Esophagus mucosa (tissue), 1 donor: ENCODE data around the gene RGS17. TPM values are rescaled to one million over a fixed set of nuclear protein-coding genes. Genes with fewer than 3 reads are reported as not detected.

Experiments
- ATAC-seq: fragments of 200-7000 bp; cut with Tn5 transposase; one replicate; pipeline ENCODE4 v1.9.1; 2020
- total RNA-seq: library from RNA; stranded (reverse); gene quantifications from one replicate; pipeline ENCODE4 v1.2.4, GENCODE V29; 2023
- donor health status: DM: yes; HTN: yes; CAD: no.

RGS17 gene
- total RNA-seq, 1 donor from 2014 or later, result 1.6 TPM

DNA sequence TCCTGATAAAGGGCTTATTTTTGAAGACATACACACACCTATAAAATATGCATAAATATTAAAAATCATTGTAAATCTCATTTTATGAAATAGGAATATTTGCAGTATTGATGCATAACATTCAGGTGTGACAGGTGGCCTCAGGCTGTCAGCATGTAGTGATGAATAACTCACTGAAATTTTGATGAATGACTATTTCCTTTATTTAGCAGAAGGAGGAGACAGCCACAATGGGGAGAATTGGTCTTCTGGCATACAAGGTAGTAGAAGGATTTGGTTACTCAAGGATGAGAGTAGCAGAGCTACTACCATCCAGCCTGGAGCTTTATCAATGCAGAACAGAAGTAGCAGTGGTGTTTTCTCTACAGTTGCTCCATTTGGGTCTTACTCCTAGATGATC lies 47.2 kb downstream of the RGS17 start:
- ATAC-seq, result no peak

DNA sequence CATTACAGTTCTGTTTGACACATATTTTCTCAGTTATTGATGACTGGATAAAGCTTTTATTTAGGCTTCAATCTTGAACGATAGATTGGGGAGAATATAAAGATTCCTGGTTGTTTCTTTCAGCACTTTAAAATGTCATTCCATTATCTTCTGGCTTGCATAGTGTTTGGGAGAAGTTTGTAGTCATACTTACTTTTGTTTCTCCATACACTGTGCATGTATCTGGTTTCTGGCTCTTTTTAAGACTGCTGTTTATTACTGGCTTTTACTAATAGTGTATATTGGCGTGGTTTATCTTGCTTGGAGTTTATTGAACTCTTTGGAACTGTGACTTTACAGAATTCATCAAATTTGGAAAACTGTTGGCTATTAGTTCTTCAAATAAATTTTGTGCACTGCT lies 49.2 kb downstream of the RGS17 start:
- no peak for ATAC-seq

DNA sequence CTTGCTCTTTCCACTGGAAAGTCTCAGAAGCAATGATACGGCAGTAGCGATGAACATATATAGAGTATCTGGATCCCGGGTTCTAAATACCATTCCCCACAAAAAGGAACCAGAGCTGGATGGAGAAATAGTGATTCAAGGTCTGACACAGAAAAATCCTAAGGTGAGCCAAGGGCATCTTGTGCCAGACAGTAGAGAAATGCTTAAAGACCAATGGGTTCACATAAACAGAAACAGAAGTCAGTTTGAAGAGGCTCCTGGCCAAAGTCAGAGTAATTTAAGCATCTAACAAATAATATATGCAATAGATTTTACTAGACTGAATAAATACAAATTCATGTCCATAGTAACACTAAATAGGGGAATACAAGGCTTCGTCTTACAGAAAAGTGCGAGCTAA lies 54.7 kb downstream of the RGS17 start:
- no peak for ATAC-seq

DNA sequence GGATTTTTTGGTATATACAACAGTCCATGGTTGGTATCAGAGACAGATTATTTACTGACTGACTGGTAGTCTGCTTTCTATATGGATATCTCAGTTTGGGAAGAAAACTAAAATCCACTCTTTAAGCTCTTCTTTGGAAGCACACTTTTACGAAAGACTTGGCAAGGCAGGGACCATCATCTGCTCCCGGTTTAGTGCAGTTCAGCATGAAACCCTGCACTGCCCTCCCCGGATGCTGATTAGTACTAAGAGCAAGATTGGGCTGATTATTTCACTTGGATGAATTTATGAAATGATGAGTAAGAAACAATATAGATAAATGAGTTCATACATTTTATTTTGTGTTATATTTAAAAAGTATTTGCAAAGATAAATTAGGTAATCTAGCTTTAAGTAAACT lies 56.3 kb downstream of the RGS17 start:
- no peak for ATAC-seq

DNA sequence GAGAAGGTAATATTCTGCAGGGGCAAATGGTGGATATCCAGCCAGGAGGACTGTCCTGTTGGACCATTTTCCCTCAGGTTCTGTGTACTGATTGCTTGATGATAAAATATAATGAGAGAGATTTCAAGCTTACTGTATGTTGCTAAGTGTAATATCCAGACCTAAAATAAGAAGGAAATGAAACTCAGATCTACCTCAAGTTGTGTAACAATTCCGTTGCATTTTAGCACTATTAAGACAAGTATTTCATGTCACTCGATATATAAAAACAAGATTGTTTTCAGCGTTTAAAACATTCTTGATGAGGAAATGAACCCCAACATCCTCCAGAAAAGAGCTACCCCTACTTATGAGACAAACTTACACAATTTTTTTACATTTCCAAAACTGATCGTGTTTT lies 57.2 kb downstream of the RGS17 start:
- ATAC-seq, result no peak

DNA sequence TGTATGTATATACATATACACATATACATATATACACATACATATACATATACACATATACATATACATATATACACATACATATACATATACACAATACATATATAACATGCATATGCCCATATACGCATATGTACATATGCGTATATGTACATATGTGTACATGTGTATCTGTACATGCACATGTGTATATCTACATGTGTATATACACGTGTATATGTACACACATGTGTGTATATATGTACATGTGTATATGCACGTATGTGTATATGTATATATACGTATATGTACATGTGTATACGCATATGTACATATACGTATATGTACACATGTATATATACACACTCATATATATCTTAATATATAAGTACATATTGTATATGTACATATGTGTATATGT lies 60.3 kb downstream of the RGS17 start:
- ATAC-seq, result no peak

DNA sequence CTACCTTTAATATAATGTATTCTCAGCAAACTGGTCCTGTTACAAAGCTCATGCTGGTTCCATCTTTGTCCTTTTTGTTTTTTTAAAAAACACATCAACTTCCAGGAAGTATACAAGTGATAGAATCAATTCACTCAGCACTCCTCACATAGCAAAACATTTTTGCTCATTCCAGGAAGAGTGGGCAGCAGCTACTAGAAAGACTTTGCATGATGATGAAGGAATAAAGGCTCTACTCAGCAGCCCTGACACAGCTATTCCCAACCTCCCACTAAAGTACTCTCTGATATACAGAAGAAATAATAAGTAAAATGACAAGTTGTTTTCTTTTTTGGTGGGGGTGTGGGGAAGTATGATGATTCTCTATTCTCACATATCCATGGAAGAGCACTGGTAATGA lies 61.2 kb downstream of the RGS17 start:
- no peak for ATAC-seq

DNA sequence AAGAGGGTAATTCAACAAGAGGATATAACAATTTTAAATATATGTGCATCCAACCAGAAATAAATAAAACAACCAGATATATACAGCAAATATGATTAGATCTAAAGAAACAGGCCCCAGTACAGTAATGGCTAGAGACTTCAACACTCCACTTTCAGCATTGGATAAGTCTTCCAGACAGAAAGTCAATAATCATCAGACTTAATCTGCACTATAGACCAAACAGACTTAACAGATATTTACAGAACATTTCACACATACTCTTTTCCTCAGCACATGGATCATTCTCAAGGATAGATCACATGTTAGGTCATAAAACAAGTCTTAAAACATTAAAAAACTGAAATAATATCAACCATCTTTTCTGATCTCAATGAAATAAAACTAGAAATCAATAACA lies 65.9 kb downstream of the RGS17 start:
- no peak for ATAC-seq

DNA sequence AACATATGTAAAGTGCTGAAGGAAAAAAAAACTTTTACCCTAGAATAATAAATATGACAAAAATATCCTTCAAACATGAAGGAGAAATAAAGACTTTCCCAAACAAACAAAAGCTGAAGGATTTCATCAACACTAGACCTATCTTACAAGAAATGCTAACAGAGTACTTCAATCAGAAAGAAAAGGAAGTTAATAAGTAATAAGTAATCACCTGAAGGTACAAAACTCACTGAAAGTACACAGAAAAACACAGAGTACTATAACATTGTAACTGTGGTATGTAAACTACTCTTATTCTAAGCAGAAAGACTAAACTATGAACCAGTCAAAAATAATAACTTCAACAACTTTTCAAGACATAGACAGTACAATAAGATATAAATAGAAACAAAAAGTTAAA lies 67.1 kb downstream of the RGS17 start:
- no peak for ATAC-seq

DNA sequence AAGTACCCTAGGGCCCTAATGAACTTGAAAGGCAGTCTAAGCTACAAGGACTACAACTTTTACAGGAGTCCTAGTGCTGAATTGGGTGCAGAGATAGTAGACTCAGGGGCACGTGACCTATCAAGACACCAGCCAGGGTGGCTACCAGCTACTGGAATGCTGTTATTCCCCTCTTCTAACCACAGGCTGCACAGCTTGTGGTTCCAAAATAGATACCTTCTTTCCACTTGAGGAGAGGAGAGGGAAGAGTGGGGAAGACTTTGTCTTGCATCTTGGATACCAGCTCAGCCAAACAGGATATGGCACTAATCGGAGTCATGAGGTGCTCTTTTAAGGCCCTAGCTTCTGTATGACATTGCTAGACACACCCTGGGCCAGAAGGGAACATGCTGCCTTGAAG lies 68.6 kb downstream of the RGS17 start:
- ATAC-seq, result no peak

DNA sequence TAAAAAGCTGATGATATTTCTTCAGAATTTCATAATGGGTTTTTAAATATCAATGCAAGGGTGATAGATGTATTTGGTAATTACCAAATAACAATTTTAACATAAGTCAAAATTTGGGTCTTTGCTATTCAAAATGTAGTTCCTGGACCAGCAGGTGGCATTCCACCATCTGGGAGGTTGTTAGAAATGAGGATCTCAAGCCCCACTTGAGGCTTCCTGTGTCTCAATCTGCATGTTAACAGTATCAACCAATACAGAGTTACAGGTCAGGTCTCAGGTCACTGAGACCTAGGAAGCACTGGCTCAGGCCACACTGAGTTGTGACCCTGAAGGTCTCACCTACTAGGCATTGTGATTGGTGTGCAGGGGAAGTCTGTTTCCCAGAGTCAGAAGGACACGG lies 71.3 kb downstream of the RGS17 start:
- ATAC-seq, result no peak

DNA sequence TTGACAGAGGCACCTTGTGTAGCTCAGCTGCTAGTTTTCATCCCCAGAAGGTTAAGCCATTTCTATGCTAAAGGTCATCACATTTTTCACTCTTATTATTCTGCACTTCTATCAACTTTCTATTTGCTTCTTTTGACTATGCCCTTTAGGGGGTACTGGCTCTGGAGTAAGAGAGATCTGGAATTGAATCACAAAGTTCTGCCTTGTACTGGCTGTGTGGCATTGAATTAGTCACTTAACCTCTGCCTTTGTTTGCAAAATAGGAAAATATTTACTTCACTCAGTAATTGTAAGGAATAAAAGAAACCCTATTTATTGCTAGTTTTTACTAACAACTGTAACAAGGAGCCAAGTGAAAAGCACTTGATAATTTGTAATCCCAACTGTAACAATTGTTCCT lies 71.8 kb downstream of the RGS17 start:
- no peak for ATAC-seq

DNA sequence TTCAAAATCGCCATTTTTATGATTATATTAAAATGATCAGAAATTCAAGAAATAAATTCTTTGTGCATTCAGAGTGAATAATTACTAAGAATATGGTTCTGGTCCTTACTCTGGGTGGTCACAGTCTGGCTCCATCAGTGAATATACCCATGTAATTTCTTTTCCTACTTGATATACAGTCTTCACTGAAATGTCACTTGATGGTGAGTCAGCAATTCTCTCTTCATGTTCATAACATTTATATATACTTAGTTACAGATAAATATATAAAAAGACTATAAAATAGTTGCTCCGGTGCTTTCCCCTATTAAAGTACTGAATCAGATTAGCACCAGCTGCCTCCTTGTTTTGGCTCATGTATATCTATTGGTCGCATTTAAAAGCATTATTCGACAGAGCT lies 72.2 kb downstream of the RGS17 start:
- ATAC-seq, result no peak

DNA sequence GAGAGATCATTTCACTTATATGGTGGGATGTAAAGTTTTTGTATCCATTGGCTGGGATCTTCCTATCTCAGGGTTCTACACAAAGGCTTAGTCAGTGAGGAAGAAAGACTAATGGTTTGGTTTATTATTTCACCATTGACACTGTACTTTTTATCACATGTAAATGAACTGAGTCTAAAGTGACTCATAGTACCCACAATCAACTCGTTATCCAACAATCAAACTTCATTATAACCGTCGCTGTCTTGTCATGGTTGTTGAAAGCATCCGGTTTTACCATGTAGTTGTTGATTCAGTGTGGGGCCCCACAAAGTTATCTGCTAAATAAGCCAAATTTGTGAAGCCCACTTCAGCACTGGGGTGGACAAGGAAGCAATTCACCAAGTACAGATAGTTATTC lies 72.8 kb downstream of the RGS17 start:
- no peak for ATAC-seq

DNA sequence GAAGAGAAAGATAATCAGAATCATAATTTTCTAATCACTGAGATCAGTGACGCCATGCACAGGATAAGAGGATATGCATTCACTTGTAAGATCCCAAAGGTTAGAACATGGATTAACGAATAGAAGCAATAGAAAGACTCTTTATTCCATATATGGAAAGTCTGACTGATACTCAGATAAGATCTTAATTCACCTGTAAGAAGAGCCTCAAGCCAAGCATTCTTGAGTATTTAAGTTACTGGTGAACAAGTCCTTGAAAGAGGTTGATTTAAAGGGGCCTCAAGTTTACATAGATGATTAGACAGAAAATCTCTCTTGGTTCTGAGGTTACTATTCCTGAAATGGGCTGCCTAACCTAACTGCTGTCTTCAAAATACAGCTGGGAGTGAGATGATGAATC lies 74.8 kb downstream of the RGS17 start:
- ATAC-seq, result no peak

DNA sequence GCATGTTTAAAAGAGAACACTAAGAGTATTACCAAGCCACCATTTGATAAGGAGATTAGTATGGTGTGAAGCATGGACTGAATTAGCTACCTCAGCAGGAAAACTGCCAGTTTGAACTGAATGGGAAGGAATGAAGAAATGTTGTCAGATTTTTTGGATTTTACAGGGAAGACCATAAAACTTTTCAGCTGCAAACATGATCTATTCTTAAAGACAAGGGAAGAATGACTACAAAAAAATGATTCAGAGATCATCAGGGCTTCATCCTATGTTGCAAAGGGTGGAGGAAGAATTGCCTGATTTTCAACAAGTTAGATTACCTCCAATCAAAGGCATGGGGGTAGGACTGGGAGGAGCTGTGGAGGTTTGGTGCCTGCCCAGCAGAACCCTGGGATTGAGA lies 79.3 kb downstream of the RGS17 start:
- ATAC-seq, result no peak

DNA sequence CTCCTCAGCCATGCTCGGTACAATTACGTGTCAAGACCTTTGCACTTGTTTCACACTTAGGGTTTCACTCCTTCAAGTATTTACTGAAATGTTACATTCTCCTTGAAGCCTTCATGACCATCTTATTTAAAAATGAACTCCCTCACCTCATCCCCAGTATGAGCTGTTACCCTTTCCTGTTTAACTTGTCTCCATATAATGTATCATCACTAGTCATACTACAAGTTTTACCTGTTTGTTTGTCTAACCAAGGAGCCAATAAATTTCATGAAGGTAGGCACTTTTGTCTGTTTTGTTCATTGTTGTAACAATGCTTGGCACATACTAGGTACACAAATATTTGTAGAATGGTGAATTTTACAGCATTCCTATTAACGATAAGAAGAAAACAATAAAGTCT lies 82.5 kb downstream of the RGS17 start:
- ATAC-seq, result peak; percentile 89

DNA sequence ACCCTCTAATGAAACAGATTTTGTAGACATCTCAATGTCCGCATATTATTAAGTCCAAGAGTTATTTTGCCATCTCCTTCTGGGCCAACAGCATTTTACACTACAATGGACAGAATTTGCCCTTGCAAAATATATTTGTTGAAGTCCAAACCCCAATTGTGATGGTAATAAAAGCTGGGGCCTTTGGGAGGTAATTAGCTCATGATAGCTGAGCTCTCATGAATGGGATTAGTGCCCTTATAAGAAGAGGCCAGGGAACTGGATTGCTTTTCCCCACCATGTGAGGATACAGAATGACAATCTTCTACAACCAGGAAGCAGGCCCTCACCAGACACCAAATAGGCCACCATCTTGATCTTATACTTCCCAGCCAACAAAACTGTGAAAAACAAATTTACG lies 83.7 kb downstream of the RGS17 start:
- no peak for ATAC-seq

DNA sequence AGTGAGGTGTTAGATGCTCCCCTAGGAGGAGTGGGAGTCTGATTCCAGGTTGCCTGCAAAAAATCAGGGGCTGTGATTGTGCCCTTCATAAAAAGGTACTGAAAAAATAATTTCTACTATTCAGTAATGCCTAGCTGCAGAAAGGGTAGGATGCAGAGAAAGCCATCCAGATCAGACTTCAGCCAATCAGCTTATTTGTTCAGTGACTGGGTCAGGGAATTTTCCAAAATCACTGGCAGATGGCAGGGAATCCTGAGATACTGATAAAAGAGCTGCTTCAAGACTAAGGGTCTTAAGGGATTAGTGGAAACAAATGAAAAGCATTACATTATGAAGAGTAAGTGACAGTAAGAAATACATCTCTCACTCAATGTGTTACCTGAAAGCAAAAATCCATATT lies 85.8 kb downstream of the RGS17 start:
- no peak for ATAC-seq

DNA sequence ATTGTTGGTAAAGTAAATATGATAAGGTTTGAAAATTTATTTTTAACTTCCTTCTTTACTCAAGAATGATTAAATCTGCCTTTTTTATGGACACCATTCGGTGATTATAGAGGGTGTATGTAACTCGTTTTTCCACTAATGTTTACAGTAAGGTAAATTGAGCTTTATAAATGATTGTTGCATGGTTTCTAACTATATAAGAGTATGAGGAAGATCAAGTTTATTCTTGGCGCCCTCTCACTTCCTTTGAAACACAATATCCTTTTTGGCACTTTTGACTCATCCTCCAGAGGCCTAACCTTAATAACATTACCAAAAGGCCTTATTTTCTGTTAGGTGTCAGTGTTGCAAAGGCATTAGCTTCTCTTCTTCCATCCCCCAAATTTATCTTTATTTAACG lies 86.8 kb downstream of the RGS17 start:
- peak; percentile 52 for ATAC-seq

DNA sequence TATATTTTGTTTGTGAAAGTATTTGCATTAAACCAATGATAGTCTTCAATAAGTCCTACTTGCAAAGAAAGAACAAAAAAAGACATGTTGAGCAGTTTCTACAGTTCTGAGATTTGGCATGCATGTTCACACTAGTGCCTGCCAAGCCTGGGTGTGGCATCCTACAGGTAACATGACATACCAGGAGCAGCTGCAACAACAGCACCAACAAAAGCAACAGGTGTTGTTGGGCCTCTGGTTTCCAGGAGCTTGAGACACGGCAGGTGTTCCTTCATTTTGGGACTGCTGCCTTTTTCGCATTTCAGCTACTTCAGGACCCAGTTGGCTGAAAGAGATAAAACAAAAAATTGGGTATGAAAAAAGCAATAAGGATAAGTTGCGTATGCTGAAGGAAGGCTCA lies 87.4 kb downstream of the RGS17 start:
- peak; percentile 81 for ATAC-seq

DNA sequence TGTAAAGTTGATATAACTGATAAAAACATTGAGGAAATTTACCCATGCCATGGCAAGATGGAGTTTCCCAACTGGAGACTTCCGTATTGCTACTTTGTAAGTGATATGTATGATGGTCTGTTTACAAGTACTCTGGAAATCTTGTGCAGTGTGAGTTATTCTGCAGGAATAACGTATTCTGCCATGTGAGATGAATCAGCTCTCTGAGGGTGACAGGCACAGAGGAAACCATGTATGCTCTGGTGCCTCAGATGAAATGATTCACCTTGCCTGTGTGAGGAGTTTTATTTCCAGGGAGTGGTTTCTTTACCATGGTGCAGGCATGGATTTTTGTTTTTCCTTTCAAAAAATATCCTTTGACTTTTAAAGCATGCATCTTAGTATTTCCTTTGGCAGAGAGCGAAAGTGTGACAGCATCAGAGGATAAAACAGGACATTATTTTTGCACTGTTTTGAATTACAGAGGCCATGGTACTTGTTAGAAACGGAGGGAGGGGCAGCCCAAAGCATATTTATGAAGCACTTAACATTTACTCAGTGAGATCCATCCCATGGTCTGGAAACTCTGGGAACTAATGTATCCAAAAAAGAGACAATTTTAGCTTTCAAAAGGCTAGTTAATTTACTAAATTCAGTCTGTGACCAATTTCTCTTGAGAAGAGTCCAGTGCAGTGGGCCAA lies 92.6 kb downstream of the RGS17 start:
- ATAC-seq, result peak; percentile 64

DNA sequence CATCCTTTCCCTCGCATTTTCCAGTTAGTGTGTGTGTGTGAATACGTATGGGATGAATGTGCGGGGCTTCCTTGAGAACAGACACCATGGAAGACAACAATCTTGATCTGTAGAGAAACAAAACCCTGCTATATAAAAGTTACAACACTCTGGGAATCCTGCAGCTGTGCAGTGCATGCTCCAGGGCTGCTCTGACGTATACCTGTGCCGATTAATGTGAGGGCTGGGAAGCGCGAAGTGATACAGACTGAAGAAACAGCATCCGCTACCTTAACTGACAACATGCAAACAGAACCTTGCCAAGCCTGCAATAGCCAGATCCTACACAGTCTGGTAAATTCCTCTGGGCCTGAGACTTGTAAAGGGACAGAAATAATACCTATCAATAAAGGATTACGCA lies 96.9 kb downstream of the RGS17 start:
- ATAC-seq, result no peak

DNA sequence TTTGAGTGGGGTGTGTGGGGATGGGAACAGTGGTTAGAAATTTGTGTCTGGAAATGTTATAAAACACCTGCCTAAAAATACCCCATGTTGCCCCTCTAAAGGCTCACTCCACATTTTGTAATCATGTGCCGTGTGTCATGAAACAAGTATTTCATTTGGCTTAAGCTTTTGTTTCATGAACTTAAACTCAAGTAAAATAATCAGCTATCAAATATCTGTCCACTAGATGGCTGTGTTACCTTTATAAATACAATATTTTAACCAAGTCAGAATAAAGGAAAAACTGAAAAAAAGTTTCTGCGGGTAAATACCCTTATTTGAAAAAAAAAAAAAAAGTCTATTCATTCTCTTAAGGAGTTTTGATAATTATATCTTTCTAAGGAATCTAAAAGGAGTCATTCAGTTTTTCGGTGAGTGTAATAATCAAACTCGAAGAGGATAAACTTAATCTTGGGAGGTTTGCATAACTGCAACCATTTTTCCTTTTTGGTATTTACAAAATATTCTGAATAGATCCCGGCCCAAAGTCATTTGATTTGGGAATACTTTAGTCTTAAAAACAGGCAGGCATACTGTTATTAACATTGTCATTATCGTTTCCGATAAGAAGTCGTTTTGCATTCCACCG lies 98.7 kb downstream of the RGS17 start:
- ATAC-seq, result no peak

DNA sequence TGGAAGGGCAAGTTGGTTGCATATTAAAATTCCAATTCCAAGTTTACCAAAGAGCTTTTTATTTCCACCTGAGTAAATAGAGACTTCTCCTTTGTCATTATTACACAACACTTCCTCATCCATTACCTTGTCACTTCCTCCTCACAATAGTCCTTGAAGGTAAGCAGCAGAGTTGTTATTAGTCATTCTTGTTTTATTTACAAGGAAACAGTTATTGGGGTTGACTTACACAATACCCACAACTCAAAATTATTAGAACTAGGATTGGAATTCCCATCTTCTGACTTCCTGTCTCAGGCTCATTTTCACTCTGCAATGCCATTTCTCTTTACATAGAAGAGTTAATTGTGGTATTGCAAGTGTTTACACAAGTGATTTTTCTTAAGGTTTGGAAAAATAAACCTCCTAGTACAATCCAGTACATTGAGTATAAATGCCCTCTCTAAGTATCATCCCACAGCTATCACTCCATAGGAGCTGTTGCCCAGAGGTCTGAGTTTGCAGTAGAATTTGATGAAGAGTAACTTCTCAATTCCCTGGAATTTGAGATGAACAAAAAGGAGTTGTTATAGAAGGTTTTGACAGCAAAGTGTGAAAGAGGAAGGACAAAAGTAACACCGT lies 99.6 kb downstream of the RGS17 start:
- ATAC-seq, result peak; percentile 90
